NCI-H2171 treated with DMSO at 0.1 percent for 48 hours (cell line): ENCODE data around the gene GTPBP3.
"Not testable (repeated sequence)": the region's sequence is repeated elsewhere in the genome, so short reads cannot be mapped to it uniquely, and the experiment has no call there.

Experiments
- DNase-seq: peaks from one replicate; lab custom pipeline; 2025; lab: John Stamatoyannopoulos, UW

GTPBP3 gene, protein sequence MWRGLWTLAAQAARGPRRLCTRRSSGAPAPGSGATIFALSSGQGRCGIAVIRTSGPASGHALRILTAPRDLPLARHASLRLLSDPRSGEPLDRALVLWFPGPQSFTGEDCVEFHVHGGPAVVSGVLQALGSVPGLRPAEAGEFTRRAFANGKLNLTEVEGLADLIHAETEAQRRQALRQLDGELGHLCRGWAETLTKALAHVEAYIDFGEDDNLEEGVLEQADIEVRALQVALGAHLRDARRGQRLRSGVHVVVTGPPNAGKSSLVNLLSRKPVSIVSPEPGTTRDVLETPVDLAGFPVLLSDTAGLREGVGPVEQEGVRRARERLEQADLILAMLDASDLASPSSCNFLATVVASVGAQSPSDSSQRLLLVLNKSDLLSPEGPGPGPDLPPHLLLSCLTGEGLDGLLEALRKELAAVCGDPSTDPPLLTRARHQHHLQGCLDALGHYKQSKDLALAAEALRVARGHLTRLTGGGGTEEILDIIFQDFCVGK

DNA sequence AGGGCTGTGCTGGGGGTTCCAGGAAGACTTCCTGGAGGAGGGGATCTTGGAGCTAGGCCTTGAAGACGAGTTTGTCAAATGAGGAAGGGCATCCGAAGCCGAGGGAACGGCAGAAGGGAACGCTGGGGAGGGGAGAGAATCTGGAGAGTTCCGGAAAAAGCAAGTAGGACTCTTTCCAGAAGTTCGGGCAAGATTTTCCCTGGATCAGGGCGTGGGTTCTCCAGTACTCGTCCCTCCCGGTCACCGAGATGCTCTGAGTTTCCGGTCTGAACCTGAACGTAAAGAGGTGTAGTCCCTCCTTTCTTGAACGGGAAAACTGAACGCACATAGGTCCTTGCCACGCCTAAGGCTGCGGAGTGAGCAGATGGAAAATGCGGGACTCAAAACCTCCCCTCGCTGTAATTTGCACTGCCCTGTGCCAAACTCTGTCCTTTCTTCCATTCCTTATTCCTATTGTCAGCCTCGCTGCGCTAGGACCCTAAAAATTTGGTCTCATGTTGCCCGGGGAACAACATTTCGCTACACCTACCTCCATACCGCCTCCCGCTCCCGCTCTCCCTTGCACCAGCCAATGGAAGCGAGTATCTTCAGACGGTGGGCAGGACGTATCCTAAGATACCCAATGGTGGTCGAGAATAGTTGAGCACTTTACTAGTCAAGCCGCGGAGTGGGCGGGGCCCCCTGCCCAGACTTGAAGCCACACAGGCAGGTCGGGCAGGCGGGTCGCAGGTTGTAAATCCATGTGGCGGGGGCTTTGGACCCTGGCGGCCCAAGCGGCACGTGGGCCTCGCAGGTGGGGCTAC lies at the start of gene GTPBP3:
GTPBP3 (plus strand) TSS at position 682 of the 803 bp plus-strand sequence; CDS start at position 741, 59 bp downstream.
- peak; percentile 99 for DNase-seq

DNA sequence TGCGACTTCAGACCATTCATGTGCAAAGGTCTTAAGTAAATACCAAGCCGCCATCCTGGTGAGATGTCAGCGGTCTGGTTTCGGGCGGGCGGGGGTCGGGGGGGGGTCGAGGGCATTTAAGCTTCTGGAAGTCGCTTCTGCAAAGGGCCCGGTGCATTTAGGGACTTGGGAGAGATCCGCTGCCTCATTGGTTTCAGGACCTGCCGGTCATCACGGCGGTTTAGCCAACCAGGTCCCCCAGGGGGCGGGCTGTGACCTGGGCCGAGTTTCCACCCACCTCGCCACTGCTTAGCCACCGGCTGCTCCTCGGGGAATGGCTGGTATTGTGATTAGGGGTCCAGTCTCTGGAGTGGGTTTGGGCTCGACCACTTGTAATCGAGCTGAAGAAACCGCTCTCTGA lies 47.9 kb upstream of the GTPBP3 start:
- DNase-seq, result no peak

DNA sequence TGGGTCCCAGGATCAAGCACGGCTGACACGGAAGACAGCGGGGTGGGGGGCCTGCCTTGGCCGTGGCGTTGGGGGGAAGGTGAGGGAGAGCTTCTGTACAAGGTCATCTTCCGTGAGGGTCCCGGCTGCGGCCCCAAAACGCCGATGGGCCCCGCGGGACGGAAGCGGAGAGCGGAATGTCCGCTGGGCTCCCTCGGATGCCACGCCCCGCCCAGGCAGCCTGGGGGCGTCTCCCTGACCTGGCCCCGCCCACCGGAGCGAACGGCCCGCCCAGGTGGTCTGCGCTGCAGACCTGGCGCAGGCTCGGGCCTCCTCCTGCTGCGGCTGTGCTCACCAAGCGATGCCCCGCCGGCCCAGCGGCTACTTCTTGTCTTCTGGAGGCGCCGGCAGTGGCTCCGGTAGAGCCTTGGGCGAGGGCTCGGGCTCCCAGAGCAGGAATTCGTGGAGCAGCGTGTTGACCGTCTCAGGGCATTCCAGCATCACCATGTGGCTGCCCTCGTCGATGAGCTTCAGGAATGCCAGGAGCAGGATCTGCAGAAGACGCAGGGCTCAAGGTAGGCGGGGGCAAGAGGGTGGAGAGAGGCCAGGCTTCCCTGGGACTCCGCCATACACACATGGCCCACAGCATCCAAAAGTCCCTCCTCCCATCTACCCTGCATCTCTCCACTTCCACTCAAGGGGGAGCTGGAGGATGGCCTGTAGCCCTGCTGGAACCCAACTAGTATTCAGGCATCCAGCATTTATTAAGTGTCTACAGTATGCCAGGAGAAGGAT lies 44.9 kb upstream of the GTPBP3 start:
- DNase-seq, result no peak

DNA sequence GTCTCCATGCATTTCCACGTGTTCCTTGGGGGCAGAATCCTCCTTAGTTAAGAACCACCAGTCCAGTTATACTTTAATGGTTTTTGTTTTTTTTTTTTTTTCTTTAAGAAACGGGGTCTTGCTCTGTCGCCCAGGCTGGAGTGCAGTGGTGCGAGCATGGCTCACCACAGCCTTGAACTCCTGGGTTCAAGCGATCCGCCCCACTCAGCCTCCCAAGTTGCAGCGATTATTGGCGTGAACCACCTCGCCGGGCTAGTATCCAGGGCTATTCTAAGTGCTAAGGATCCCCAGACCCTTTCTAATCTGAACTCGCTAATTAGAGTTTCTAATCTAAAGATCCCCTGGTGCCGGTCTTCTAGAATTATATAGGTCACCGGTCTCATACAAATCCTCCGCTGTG lies 43.7 kb upstream of the GTPBP3 start:
- DNase-seq, result no peak

DNA sequence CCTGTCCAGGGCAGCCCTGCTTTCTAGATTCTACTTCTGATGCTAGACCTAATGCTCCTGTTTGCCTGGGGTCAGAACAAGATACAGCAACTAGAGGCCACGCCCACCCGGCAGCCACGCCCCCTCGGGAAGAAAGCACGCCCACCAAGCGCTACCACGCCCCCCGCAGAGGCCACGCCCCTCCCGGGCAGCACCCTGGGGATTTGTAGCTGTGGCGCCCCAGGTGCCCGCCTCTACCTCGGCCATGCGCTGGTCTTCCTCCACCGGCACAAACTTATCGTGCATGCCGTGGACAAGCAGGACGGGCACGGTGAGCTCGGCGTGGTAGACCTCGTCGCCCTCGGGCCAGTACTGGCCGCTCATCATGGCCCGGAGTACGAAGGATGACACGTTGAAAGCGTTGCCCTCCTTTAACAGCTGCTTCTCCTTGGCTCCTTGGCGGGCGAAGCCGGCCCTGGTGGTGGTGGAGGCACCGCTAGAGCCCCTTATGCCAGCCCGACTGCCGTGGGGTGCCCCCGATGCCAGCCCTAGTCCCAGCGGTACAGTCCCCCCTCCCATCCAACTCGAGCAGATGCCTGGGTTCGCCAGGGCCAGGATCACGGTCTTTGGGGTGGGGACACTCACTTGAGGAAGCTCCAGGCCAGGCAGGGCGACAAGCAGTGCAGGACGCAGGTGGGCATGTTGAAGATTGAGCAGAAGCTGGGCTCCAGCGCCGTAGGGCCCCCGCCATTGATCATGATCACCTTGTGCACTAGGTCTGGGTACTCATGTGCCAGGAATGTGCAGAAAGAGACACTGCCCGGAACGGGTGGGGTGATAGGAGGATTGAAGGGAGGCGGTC lies 43.1 kb upstream of the GTPBP3 start:
- no peak for DNase-seq

DNA sequence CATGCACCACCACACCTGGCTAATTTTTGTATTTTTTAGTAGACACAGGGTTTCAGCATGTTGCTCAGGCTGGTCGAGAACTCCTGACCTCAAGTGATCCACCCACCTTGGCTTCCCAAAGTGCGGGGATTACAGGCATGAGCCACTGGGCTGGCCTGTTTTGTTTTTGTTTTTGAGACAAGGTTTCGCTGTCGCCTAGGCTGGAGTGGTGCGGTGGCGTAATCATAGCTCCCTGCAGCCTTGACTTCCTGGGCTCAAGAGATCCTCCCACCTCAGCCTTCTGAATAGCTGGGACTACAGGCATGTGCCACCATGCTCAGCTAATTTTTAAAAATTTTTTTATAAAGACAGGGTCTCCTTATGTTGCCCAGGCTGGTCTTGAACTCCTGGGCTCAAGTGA lies 41.8 kb upstream of the GTPBP3 start:
- DNase-seq, result not testable (repeated sequence)

DNA sequence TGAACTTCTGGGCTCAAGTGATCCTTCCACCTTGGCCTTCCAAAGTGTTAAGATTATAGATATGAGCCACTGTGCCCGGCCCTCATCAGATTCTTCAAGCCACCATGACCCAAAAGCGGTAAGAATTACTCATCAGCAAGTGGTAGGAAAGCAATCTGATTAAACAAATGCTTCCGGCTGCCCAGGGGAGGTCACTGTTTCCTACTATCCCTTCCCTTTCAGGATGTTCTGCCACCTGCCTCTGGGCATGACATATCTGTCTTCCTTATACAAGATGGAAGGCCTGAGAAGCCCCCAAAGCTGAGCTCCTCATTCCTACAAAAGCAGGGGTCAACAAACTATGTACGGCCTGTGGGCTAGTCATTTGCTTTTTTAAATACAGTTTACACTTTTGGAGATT lies 41.1 kb upstream of the GTPBP3 start:
- no peak for DNase-seq

DNA sequence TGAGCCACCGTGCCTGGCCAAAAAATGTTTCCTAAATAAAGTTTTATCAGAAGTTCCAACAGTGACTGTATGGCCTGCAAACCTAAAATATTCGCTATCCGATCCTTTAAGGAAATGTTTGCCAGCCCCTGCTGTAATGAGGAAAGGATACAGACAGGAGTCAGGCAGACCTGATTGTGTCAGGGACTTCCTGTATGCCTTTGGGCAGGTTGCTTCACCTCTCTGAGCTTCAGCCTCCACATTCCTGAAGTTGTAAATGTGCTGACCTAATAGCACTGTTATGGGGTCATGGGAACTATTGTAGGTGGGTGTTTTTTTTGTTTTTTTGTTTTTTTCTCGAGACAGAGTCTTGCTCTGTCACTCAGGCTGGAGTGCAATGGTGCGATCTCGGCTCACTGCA lies 40.4 kb upstream of the GTPBP3 start:
- DNase-seq, result no peak

DNA sequence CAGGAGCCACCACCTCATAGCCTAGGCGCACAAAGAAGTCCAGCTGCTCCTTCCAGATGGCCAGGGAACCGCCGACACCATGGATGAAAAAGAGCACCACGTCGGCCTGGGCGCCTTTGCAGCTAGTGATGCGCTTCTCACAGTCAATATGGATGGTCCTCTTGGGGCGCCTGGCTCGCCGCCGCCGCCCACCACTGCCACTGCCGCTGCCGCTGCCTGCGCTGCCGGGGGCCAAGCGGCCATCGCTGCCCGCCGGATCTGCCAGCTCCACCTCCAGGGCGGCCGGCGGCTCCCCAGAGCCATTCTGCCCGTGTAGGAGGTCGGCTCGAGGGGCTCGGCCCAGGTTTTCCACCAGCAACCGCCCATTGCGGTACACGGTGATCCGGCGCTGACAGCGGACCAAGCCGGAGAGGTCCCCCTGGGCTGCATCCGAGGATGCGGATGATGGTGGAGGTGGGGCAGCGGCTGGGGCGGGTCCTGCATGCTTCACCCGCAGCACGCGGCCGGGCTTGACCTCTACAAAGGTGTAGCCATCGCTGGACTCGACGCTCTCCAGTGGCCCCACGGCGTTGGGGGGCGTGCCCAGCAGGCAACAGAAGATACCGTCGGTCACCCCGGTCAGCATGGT lies 36.2 kb upstream of the GTPBP3 start:
- no peak for DNase-seq

DNA sequence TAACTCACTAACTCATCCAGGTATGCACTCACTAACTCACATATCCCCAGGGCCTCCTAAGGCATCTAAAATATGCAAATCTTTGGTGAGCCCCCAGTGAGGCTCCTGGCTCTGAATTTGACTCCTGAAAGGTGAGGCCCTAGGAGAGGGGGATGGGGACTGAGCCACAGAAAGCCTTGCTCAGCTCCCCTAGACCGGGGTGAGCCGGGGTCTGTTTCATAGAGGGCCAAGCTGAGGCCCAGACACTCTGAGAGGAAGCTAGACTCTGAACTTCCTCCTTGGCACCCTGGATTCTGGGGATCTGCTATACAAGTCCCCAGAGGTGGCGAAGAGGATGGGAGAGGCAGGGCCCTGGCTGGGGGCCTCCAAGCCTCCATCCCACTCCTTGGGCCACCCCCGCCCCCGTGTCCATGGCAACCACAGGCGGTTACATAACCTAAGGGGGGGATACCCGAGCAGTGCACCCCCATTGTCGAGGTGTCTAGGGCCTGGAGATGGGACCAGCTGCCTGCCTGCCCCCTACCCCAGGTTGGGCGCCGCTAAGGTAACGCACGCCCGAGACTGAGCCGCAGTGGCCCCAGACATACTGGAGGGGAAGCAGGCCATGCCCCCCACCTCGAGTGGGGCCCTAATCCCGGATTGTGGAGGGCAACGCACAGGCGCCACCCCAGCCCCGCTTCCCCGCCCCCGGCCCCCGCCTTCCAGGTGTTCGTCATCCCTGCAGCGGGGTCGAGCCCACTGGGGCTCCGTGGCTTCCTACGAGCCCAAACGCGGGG lies 34.8 kb upstream of the GTPBP3 start:
- no peak for DNase-seq

DNA sequence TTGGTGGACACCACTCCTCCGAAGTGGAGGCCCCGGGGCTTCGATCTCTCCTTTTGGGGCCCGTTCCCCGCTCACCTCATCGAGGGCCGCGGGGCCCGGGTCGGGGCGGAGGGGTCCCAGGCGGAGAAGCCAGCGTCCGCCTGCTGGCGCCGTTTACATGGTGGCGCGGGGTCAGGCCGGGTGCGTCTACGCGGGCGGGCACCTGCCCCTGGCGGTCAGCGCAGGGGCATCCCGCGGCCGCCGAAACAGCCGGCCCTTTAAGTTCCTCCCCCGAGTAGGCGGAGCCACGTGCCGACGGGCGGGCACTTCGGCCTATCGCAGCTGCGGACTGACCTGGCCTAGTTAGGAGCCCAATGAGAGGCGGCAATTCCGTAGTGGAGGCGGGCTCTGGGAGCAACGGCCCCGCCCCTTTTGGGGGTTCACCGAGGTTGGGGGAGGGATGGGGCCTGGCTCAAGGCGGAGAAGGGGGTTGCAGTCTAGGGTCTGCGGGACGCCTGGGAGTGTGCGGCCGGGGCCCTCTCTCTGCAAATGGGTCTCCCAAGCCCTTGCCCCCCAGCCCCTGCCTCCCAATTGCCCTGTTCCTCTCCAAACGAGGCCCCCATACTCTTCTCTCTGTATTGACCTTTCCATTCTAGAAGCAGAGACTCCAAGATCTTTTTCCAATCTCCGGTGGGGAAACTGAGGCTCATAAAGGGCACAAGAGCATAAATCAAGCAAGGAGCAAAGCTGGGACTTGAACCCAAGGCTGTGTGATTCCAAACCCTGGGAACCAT lies 34.0 kb upstream of the GTPBP3 start, which contains the start of gene ABHD8:
ABHD8 (minus strand) TSS at position 259 of the 773 bp plus-strand sequence. CDS start 1,809 bp downstream, outside the sequence.
- DNase-seq, result peak; percentile 73

DNA sequence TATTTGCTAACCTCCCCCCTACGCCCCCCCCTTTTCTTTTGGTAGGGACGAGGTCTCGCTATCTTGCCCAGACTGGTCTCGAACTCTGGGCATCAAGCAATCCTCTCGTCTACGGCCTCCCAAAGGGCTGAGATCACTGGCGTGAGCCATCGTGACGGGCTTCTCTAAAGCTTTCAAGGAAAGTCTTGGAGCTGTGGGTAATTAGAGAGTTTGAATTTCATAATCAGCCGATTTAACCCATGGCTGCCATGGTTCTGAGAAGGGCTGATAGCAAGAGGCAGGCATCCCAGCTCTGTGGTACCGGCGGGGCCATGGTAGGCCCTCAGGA lies 33.4 kb upstream of the GTPBP3 start:
- DNase-seq, result no peak

DNA sequence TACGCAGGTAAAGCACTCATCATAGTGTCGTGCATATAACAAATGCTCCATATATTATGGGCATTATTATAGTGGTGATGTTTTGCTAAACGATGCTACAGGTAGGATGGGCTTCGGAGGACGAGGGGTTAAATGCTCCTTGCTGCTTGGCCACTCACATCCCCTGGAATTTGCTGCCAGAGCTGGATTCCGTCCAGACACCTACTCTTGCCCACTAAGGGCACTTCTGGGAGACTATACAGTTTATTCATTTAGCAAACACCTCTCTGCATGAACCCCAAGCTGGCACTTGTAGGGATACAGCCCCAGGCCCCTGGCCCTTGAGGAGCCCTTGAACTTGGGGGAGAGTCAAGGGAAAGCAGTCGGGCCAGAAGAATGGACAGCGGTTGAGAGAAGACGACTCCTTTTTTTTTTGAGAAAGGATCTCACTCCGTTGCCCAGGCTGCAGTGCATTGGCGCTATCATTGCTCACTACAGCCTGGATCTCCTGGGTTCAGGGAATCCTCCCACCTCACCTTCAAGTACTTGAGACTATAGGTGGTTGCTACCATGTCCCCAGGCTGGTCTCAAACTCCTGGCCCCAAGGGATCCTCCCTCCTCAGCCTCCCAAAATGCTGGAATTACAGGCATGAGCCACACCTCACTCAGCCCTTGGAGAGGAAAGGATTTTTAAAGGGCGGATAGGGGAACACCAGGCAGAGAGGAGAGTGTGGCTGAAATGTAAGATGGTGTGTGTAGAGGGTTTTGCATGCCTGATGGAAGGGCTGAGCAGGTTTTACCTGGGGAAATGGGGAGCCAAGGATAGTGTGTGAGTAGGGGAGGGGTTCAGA lies 32.8 kb upstream of the GTPBP3 start:
- no peak for DNase-seq

DNA sequence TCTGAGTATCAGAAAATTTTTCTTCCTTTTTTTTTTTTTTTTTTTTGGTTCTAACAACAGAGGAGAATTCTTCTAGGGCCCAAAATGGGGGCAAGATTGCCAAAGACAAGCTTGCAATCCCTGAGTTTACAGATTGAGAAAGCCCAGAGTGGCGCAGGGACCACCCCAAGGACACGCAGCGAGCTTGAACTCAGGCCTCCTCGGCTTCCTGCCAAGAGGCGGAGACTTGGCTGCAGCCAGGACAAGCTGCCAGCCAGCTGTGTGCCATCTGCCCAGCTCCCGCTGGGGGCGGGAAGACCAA lies 32.2 kb upstream of the GTPBP3 start:
- no peak for DNase-seq

DNA sequence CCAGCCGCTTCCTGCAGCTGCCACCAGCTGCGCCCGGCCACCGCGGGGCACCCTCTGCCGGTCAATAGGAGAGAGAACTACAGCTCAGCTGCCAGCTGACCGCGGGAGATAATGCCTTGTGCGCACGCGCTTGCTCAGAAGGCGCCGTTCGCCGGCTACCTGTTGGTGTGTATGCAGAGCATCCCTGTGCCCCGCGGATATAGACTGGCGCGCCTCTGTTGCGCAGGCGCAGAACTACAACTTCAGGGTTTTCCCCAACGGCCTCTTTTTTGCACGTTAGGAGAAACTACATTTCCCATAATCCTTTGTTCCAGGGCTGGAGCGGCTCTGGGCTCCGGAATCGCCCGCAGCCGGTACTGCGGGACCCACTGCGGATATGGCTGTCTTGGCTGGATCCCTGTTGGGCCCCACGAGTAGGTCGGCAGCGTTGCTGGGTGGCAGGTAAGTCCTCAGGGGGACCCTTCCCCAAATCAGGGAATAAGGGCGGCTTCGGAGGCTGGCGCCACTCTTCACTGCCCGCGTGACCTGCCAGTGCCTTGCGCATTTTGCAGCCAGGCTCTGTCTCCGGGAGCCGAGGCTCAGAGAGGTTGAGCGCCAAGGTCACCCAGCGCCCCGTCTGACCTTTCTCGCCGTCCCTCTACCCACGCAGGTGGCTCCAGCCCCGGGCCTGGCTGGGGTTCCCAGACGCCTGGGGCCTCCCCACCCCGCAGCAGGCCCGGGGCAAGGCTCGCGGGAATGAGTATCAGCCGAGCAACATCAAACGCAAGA lies 31.7 kb upstream of the GTPBP3 start, which contains the start of gene MRPL34:
MRPL34 (plus strand) TSS at position 356 of the 768 bp plus-strand sequence; CDS start at position 377, 21 bp downstream.
- DNase-seq, result peak; percentile 100

DNA sequence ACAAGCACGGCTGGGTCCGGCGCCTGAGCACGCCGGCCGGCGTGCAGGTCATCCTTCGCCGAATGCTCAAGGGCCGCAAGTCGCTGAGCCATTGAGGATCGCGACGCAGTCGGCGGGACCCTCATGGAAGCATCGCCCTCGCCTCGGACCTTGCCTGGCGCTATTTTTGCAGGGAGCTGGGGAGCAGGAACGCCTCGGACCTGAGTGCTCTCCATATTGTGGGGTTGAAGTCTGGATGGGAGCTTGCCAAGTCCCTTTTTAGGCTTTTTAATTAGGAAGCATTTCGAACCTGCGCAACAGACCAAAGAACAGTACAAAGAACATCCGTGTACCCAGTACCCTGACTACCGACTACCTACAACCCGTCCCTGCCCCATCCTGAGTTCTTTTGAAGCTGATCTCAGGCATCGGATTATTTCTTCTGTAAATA lies 31.1 kb upstream of the GTPBP3 start:
- DNase-seq, result peak; percentile 37

DNA sequence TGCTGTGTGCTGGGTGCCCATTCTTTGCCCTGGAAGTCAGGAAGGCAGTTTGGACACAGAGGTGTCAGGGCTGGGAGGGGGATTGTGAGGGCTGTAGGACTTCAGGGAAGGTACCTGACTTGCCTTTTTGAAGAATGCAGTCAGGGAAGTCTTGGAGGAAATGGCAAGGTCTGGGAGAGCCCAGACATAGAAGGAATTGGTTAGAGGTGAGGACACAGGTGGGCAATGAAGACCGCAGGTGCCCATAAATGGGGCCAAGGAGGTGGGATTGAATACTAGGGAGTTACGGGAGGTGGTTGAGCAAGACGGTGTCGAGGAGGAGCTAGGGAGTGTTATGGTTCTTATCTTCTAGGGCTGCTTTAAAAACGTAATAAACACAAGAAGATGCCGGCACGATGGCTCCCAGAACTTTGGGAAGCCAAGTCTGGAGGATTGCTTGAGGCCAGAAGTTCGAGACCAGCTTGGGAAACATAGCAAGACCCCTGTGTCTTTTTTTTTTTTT lies 29.4 kb upstream of the GTPBP3 start:
- DNase-seq, result no peak
